ENCODE measurements around the gene VPS35.

GRCh38 chr16:46702030-46702429 lies 13.1 kb upstream of the VPS35 start:
- TF ChIP-seq CTCF (conservative IDR thresholded peaks at IDR 0.05; ENCODE audit: low read length) (no peak), EZH2phosphoT487 (IDR thresholded peaks at IDR 0.05; ENCODE audit: borderline replicate concordance) (no peak)

All from Loucy (cell line).